ENCODE data around the gene CLASP2.

The CLASP2 gene

GRCh38 chr3:33537133-33537532 is 180.9 kb downstream of the CLASP2 start:
- DNase-seq (ENCODE audit: extremely low read depth, low read depth), result no peak
- TF ChIP-seq, protein P1, sequence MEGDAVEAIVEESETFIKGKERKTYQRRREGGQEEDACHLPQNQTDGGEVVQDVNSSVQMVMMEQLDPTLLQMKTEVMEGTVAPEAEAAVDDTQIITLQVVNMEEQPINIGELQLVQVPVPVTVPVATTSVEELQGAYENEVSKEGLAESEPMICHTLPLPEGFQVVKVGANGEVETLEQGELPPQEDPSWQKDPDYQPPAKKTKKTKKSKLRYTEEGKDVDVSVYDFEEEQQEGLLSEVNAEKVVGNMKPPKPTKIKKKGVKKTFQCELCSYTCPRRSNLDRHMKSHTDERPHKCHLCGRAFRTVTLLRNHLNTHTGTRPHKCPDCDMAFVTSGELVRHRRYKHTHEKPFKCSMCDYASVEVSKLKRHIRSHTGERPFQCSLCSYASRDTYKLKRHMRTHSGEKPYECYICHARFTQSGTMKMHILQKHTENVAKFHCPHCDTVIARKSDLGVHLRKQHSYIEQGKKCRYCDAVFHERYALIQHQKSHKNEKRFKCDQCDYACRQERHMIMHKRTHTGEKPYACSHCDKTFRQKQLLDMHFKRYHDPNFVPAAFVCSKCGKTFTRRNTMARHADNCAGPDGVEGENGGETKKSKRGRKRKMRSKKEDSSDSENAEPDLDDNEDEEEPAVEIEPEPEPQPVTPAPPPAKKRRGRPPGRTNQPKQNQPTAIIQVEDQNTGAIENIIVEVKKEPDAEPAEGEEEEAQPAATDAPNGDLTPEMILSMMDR (IDR thresholded peaks at IDR 0.05; ENCODE audit: low read depth, low read length), result no peak

- TF ChIP-seq, protein P1 (IDR thresholded peaks at IDR 0.05; ENCODE audit: low read depth, low read length), result no peak
- no peak for DNase-seq (ENCODE audit: extremely low read depth, low read depth)
Observed at GRCh38 chr3:33526787-33527186, 191.3 kb downstream of the CLASP2 start.

DNA sequence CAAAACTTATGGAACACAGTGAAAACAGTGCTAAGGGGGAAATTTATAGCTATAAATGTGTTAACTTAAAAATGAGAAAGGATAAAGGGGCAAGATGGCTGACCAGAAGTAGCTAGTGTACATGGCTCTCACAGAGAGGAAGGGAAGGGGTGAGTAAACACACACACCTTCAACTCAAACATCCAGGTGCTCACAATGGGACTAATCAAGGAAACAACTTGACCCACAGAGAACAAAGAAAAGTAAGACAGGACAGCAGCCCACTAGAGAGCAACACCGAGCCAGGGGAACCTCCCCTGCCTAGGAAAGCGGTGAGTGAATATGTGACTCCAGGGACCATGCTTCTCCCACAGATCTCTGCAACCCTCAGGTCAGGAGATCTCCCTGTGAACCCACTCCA is 192.8 kb downstream of the CLASP2 start:
- TF ChIP-seq, protein P1 (IDR thresholded peaks at IDR 0.05; ENCODE audit: low read depth, low read length), result no peak
- DNase-seq (ENCODE audit: extremely low read depth, low read depth), result no peak

DNA sequence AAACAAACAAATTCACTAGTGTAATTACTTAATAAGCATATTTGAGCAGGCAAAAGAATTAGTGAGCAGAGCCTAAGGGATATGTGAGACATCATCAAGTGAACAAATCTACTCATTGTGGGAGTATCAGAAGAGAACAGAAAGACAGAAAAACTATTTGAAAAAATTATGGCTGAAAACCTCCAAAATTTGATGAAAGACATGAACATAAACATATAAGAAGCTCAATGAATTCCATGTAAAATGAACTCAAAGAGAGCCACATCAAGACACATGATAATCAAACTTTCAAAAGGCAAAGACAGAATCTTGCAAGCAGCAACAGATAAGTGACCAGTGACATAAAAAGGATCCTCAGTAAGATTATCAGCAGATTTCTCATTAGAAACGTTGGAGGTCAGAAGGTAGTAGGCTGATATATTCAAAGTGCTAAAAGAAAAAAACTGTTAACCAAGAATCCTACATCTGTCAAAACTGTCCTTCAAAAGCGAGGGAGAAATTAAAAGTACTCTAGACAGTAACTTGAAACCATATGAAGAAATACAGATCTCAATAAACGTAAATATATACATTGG is 194.9 kb downstream of the CLASP2 start:
- no peak for DNase-seq (ENCODE audit: extremely low read depth, low read depth)
- TF ChIP-seq, protein P1 (IDR thresholded peaks at IDR 0.05; ENCODE audit: low read depth, low read length), result no peak

GRCh38 chr3:33521736-33522135 is 196.3 kb downstream of the CLASP2 start:
- DNase-seq (ENCODE audit: extremely low read depth, low read depth), result no peak
- TF ChIP-seq, protein P1 (IDR thresholded peaks at IDR 0.05; ENCODE audit: low read depth, low read length), result no peak

DNA sequence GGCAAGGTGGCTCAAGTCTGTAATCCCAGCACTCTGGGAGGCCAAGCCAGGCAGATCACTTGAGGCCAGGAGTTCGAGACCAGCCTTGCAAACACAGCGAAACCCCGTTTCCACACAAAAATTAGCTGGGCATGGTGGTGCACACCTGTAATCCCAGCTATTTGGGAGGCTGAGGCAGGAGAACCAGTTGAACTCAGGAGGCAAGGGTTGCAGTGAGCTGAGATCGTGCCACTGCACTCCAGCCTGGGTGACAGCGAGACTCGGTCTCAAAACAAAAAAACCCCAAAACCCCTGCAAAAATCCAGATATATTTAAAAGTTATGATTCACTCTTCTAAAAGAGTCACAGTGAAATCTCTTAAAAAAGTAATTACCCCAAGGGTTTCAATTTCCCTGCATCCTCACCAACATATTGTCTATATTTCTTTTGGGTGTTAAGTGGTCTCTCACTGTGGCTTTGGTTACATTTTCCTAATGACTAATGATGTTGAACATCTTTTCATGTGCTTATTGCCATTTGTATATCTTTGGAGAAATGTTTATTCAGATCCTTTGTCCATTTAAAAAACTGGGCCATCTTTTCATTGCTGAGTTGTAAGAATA is 204.7 kb downstream of the CLASP2 start:
- no peak for DNase-seq (ENCODE audit: extremely low read depth, low read depth)
- TF ChIP-seq, protein P1 (IDR thresholded peaks at IDR 0.05; ENCODE audit: low read depth, low read length), result no peak

DNA sequence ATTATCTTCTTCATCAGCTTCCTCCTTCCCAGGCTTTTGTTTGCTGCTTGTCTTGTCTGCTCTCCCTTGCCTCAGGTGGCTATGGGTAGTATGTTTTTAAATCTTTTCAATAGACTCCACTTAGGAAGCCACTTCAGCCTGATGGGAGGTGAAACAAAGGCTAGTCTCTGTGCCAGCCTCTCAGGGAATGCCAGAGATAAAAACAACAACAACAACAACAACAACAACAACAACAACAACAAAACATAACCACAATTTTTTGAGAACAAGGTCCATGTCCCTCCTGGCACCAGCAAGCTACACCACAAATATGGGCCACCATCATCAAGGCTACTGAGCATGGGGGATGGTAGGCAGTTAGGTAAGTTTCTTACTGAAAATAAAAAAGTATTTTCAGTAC is 213.0 kb downstream of the CLASP2 start:
- TF ChIP-seq, protein P1 (IDR thresholded peaks at IDR 0.05; ENCODE audit: low read depth, low read length), result no peak
- DNase-seq (ENCODE audit: extremely low read depth, low read depth), result no peak

All from AG09319 (cell line).